Cardiac muscle cell (in vitro differentiated cells and primary cell): ENCODE measurements around the gene BPI. TPM values are rescaled to one million over a fixed set of nuclear protein-coding genes. Genes with fewer than 3 reads are reported as not detected.

Source experiments
- DNase-seq, 2 donors: peaks; one replicate each; pipeline versions ENCODE4 v3.0.0 to v3.0.0-alpha.2; 2010 to 2017; ENCODE audit warnings: low read depth in 1 of 2, low spot score in 1 of 2
- H3K27ac ChIP-seq: fragments of 200-600 bp; sonication (generic); 2 replicates; pipeline ENCODE4 v1.5.1; 2016
- H3K27me3 ChIP-seq: fragments of 200-600 bp; sonication (generic); 2 replicates; pipeline ENCODE4 v1.6.0; 2016; ENCODE audit warnings: control low read depth
- H3K36me3 ChIP-seq: fragments of 200-600 bp; sonication (generic); 2 replicates; pipeline ENCODE4 v1.5.1; 2016; ENCODE audit warnings: control low read depth
- H3K4me1 ChIP-seq: fragments of 200-600 bp; sonication (generic); 2 replicates; pipeline ENCODE4 v1.8.1; 2017; ENCODE audit warnings: low read depth, mild to moderate bottlenecking, mixed run types
- H3K4me3 ChIP-seq: fragments of 200-600 bp; sonication (generic); 2 replicates; pipeline ENCODE4 v1.5.1; 2016; ENCODE audit warnings: mild to moderate bottlenecking
- H3K9me3 ChIP-seq: fragments of 200-600 bp; sonication (generic); 2 replicates; pipeline ENCODE4 v1.5.1; 2017; ENCODE audit warnings: low read depth, mild to moderate bottlenecking, control low read depth
- polyA plus RNA-seq: library from polyadenylated mRNA; unstranded; fragments of >200 nt; fragmentation: Nextera tagmentation; extraction: Ambion mirVana; gene quantifications from 2 replicates; pipeline ENCODE4 v1.2.1, GENCODE V29; 2016
- total RNA-seq: library from RNA; depleted of rRNA; stranded (reverse); fragments of >200 nt; gene quantifications from 2 replicates; pipeline ENCODE4 v1.2.3, GENCODE V29; 2016
- TF ChIP-seq, protein P1 (sequence below): IDR thresholded peaks from 2 replicates; pipeline ENCODE4 v1.5.1; 2012; ENCODE audit warnings: low read depth, mild to moderate bottlenecking, low read length

Gene BPI
- total and polyA plus RNA-seq, 2 experiments from 2014 or later: not detected

DNA sequence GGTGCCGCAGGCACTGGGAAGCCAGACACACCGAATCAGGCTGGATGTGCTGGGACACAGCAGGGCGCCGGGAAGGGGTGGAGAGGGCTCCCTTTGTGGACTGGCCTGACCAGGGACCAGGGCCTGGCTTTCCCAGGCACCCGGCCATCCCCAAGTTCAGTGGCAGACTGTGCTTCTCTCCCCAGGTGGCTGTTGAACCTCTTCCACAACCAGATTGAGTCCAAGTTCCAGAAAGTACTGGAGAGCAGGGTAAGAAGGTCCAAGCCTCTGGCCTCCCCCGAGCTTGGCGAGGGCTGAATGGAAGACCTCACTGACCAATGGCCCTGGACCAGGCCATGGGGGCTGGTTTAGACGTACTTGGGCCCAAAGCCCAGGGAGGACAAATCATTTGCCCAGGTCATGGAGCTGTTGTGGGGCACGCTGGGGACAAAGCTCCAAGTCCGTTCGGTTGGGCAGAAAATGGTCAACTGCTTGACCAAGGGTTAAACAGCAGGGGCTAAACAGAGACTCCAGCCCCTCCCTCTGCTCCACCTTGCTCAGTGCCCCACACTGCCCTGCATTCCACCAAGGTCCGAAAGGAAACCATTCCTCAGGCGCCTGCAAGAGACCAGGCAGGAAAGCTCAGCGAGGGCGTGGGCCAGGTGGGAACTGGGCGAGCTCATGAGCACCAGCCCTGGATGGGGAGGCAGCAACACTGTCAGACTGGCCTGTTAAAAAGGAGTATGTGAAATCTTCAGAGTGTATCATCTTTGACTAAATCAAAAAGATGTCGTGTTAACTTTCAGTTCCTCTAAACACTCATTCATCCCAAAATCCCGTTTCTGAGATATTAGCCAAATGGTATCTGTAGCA is 51.4 kb downstream of the BPI start:
- Histone ChIP-seq H3K9me3 (no peaks in the 10 kb centered on the region), H3K27ac (no peak overlapping the region), H3K4me1 (peaks cover 4% of the 10 kb centered on the region), H3K27me3 (no peaks in the 10 kb centered on the region), H3K4me3 (no peak overlapping the region), H3K36me3 (no peaks in the 10 kb centered on the region)
- DNase-seq: no peak
- TF ChIP-seq, protein P1, sequence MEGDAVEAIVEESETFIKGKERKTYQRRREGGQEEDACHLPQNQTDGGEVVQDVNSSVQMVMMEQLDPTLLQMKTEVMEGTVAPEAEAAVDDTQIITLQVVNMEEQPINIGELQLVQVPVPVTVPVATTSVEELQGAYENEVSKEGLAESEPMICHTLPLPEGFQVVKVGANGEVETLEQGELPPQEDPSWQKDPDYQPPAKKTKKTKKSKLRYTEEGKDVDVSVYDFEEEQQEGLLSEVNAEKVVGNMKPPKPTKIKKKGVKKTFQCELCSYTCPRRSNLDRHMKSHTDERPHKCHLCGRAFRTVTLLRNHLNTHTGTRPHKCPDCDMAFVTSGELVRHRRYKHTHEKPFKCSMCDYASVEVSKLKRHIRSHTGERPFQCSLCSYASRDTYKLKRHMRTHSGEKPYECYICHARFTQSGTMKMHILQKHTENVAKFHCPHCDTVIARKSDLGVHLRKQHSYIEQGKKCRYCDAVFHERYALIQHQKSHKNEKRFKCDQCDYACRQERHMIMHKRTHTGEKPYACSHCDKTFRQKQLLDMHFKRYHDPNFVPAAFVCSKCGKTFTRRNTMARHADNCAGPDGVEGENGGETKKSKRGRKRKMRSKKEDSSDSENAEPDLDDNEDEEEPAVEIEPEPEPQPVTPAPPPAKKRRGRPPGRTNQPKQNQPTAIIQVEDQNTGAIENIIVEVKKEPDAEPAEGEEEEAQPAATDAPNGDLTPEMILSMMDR: no peak

GRCh38 chr20:38357653-38358207 is 53.8 kb downstream of the BPI start:
- TF ChIP-seq, protein P1: no peak
- no peaks in the 10 kb centered on the region for H3K4me1 ChIP-seq
- H3K27me3 ChIP-seq: no peaks in the 10 kb centered on the region
- no peak overlapping the region for H3K4me3 ChIP-seq
- H3K27ac ChIP-seq: no peak overlapping the region
- H3K9me3 ChIP-seq: no peaks in the 10 kb centered on the region
- H3K36me3 ChIP-seq: no peaks in the 10 kb centered on the region
- no peak for DNase-seq

- Histone ChIP-seq H3K27me3 (no peaks in the 10 kb centered on the region), H3K36me3 (no peaks in the 10 kb centered on the region), H3K4me3 (no peak overlapping the region), H3K27ac (no peak overlapping the region), H3K4me1 (no peaks in the 10 kb centered on the region), H3K9me3 (no peaks in the 10 kb centered on the region)
- TF ChIP-seq, protein P1: no peak
- DNase-seq: no peak
These were observed 54.6 kb downstream of the BPI start for GRCh38 chr20:38358556-38358955.

DNA sequence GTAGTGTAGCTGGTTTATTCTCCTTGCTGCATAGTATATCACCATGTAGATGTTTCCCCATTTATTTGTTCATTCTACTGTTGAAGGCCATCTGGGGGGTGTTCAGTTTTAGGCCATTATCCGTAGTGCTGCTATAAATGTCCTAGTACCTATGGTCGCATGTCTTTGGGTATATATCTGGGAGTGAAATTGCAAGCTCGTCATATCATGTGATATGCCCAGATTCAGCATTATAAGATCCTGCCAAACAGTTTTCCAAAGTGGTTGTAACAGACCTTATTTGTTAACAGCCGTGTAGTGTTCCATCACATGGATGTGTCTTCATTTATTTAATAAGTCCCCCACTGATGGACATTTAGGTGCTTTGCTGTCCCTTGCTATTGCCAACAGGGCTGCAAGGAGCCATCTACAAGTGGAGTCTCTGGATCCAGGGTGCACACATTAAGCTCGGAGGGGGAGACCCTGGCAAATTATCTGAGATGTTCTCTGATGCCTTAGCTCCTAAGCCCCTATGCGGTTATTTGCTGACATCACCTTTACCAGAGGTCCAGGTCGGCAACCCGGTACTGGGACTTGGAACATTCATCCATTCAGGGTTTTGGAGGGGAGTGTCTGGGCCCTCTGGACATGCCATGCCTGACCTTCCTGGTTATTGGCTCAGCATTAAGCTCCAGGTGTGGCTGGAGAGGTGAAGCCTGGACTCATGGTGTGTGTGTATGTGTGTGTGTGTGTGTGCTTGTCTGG is 59.2 kb downstream of the BPI start:
- Histone ChIP-seq H3K27ac (no peak overlapping the region), H3K36me3 (no peaks in the 10 kb centered on the region), H3K9me3 (no peaks in the 10 kb centered on the region), H3K4me3 (no peak overlapping the region), H3K27me3 (no peaks in the 10 kb centered on the region), H3K4me1 (no peaks in the 10 kb centered on the region)
- DNase-seq: no peak
- TF ChIP-seq, protein P1: no peak

DNA sequence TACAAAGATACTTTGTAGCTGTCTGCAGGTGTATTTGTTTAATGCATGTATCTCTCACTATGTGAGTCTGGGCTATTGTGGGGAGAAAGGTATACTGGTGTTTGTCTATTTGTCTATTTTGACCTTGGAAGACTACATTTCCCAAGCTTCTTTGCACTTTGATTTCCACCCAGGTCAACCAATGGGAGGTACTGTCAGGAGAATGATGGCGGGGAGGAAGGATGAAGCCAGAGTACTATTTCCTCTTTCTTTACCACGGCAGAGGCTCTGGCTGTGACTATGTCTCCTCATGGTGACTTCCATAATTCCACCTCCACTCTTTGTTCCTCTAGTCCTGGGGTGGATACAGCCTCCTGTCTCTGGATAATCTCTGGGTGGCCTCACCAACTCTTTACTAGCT is 65.4 kb downstream of the BPI start:
- Histone ChIP-seq H3K4me1 (no peaks in the 10 kb centered on the region), H3K4me3 (no peak overlapping the region)
- DNase-seq: peak in 1 of 2 donors; percentile 37

More for the DNA sequence above, 65.4 kb downstream of the BPI start:
- H3K27ac ChIP-seq: no peak overlapping the region
- no peaks in the 10 kb centered on the region for H3K36me3 ChIP-seq
- TF ChIP-seq, protein P1: no peak
- H3K27me3 ChIP-seq: no peaks in the 10 kb centered on the region
- H3K9me3 ChIP-seq: no peaks in the 10 kb centered on the region
